T-helper 2 cell treated with Interferon-gamma antibody and Interleukin-4, amounts not matched to agents 5 μg/mL and 100 μg/mL, for 36 hours (primary cell): ENCODE results near the gene HYCC2.
"Not testable (repeated sequence)": the region's sequence is repeated elsewhere in the genome, so short reads cannot be mapped to it uniquely, and the experiment has no call there.

ENCODE experiments used
- DNase-seq: peaks from one replicate; pipeline ENCODE4 v3.0.0; 2021; ENCODE audit warnings: low spot score
- H3K27ac Mint-ChIP-seq: one replicate; pipeline ENCODE4 v1.8.0; 2021; ENCODE audit warnings: mild to moderate bottlenecking, mixed read lengths
- H3K27me3 Mint-ChIP-seq: one replicate; pipeline ENCODE4 v1.8.0; 2021; ENCODE audit warnings: low read depth, mixed read lengths
- H3K36me3 Mint-ChIP-seq: one replicate; pipeline ENCODE4 v1.8.0; 2021; ENCODE audit warnings: low read depth, mixed read lengths
- H3K4me1 Mint-ChIP-seq: one replicate; pipeline ENCODE4 v1.8.0; 2021; ENCODE audit warnings: low read depth, mixed read lengths
- H3K4me3 Mint-ChIP-seq: one replicate; pipeline ENCODE4 v1.8.0; 2022; ENCODE audit warnings: mild to moderate bottlenecking, moderate library complexity, mixed read lengths
- H3K9me3 Mint-ChIP-seq: one replicate; pipeline ENCODE4 v1.8.0; 2021; ENCODE audit warnings: mixed read lengths

The HYCC2 gene

GRCh38 chr2:201057715-201058248 lies 13.7 kb downstream of the HYCC2 start:
- peaks cover 10% of the 10 kb centered on the region for H3K36me3 Mint-ChIP-seq
- DNase-seq = no peak
- H3K4me1 Mint-ChIP-seq = peaks cover 10% of the 10 kb centered on the region
- no peaks in the 10 kb centered on the region for H3K9me3 Mint-ChIP-seq
- no peak overlapping the region for H3K27ac Mint-ChIP-seq
- no peak overlapping the region for H3K4me3 Mint-ChIP-seq
- no peaks in the 10 kb centered on the region for H3K27me3 Mint-ChIP-seq

GRCh38 chr2:201057087-201057521 lies 14.4 kb downstream of the HYCC2 start:
- Mint-ChIP-seq H3K36me3 (peaks cover 13% of the 10 kb centered on the region), H3K4me1 (peaks cover 10% of the 10 kb centered on the region)

GRCh38 chr2:201049455-201049854 lies 22.0 kb downstream of the HYCC2 start:
- Mint-ChIP-seq H3K27ac (no peak overlapping the region), H3K9me3 (peaks cover 3% of the 10 kb centered on the region), H3K36me3 (peaks cover 29% of the 10 kb centered on the region)

More at GRCh38 chr2:201057087-201057521, 14.4 kb downstream of the HYCC2 start:
- Mint-ChIP-seq H3K27ac (no peak overlapping the region), H3K27me3 (no peaks in the 10 kb centered on the region), H3K9me3 (no peaks in the 10 kb centered on the region), H3K4me3 (no peak overlapping the region)
- no peak for DNase-seq

GRCh38 chr2:201046881-201047280 lies 24.6 kb downstream of the HYCC2 start:
- Mint-ChIP-seq H3K36me3 (peaks cover 33% of the 10 kb centered on the region), H3K4me1 (peaks cover 2% of the 10 kb centered on the region), H3K9me3 (peaks cover 3% of the 10 kb centered on the region), H3K27ac (no peak overlapping the region), H3K4me3 (no peak overlapping the region), H3K27me3 (no peaks in the 10 kb centered on the region)
- DNase-seq = no peak

More at GRCh38 chr2:201049455-201049854, 22.0 kb downstream of the HYCC2 start:
- no peak overlapping the region for H3K4me3 Mint-ChIP-seq
- H3K4me1 Mint-ChIP-seq = peaks cover 5% of the 10 kb centered on the region
- no peak for DNase-seq
- no peaks in the 10 kb centered on the region for H3K27me3 Mint-ChIP-seq

- H3K9me3 Mint-ChIP-seq, H3K4me1 Mint-ChIP-seq, H3K4me3 Mint-ChIP-seq, H3K27me3 Mint-ChIP-seq, DNase-seq, H3K27ac Mint-ChIP-seq: not testable (repeated sequence)
- peaks cover 39% of the 10 kb centered on the region for H3K36me3 Mint-ChIP-seq
Observed at GRCh38 chr2:201043050-201043449, 28.4 kb downstream of the HYCC2 start.

- not testable (repeated sequence) for DNase-seq, H3K27me3 Mint-ChIP-seq, H3K4me1 Mint-ChIP-seq, H3K27ac Mint-ChIP-seq, H3K4me3 Mint-ChIP-seq
- Mint-ChIP-seq H3K9me3 (peaks cover 12% of the 10 kb centered on the region), H3K36me3 (peaks cover 35% of the 10 kb centered on the region)
Observed at GRCh38 chr2:201042451-201042850, 29.0 kb downstream of the HYCC2 start.

GRCh38 chr2:201040867-201041628 lies 30.4 kb downstream of the HYCC2 start:
- Mint-ChIP-seq H3K4me1 (peaks cover 2% of the 10 kb centered on the region), H3K9me3 (peaks cover 12% of the 10 kb centered on the region), H3K27ac (no peak overlapping the region), H3K36me3 (peaks cover 38% of the 10 kb centered on the region), H3K4me3 (no peak overlapping the region), H3K27me3 (no peaks in the 10 kb centered on the region)
- no peak for DNase-seq

GRCh38 chr2:201038855-201039254 lies 32.6 kb downstream of the HYCC2 start:
- Mint-ChIP-seq H3K36me3 (peaks cover 38% of the 10 kb centered on the region), H3K27me3 (no peaks in the 10 kb centered on the region), H3K9me3 (peaks cover 19% of the 10 kb centered on the region), H3K4me1 (peaks cover 2% of the 10 kb centered on the region), H3K27ac (no peak overlapping the region), H3K4me3 (no peak overlapping the region)
- no peak for DNase-seq

GRCh38 chr2:201038361-201038760 lies 33.1 kb downstream of the HYCC2 start:
- not testable (repeated sequence) for H3K4me1 Mint-ChIP-seq, H3K27me3 Mint-ChIP-seq, H3K27ac Mint-ChIP-seq, H3K4me3 Mint-ChIP-seq, DNase-seq
- peaks cover 19% of the 10 kb centered on the region for H3K9me3 Mint-ChIP-seq
- peaks cover 37% of the 10 kb centered on the region for H3K36me3 Mint-ChIP-seq

- H3K4me1 Mint-ChIP-seq, H3K27me3 Mint-ChIP-seq, H3K4me3 Mint-ChIP-seq, DNase-seq, H3K27ac Mint-ChIP-seq: not testable (repeated sequence)
- peaks cover 32% of the 10 kb centered on the region for H3K36me3 Mint-ChIP-seq
- peaks cover 19% of the 10 kb centered on the region for H3K9me3 Mint-ChIP-seq
Observed at GRCh38 chr2:201034355-201034754, 37.1 kb downstream of the HYCC2 start.

- H3K36me3 Mint-ChIP-seq = peaks cover 26% of the 10 kb centered on the region
Observed at GRCh38 chr2:201024518-201024917, 47.0 kb downstream of the HYCC2 start.

GRCh38 chr2:201021914-201022313 lies 49.6 kb downstream of the HYCC2 start:
- peak overlapping the region; percentile 53 for H3K27ac Mint-ChIP-seq

More at GRCh38 chr2:201024518-201024917, 47.0 kb downstream of the HYCC2 start:
- H3K27me3 Mint-ChIP-seq = no peaks in the 10 kb centered on the region
- DNase-seq = no peak
- H3K4me3 Mint-ChIP-seq = no peak overlapping the region
- H3K9me3 Mint-ChIP-seq = peaks cover 3% of the 10 kb centered on the region
- H3K4me1 Mint-ChIP-seq = peaks cover 24% of the 10 kb centered on the region
- no peak overlapping the region for H3K27ac Mint-ChIP-seq

More at GRCh38 chr2:201021914-201022313, 49.6 kb downstream of the HYCC2 start:
- peaks cover 17% of the 10 kb centered on the region for H3K4me1 Mint-ChIP-seq
- no peaks in the 10 kb centered on the region for H3K9me3 Mint-ChIP-seq
- DNase-seq = no peak
- peaks cover 25% of the 10 kb centered on the region for H3K36me3 Mint-ChIP-seq
- no peaks in the 10 kb centered on the region for H3K27me3 Mint-ChIP-seq
- peak overlapping the region; percentile 8 for H3K4me3 Mint-ChIP-seq
